Measurements from ENCODE around the gene WDR43. TPM values are rescaled to one million over a fixed set of nuclear protein-coding genes. Genes with fewer than 3 reads are reported as not detected.
A peak's percentile ranks its signal among the peaks of the same experiment; 100 is the strongest.

The WDR43 gene
- total RNA-seq, 2 donors from 2014 or later: 15.3 to 21.8 TPM

DNA sequence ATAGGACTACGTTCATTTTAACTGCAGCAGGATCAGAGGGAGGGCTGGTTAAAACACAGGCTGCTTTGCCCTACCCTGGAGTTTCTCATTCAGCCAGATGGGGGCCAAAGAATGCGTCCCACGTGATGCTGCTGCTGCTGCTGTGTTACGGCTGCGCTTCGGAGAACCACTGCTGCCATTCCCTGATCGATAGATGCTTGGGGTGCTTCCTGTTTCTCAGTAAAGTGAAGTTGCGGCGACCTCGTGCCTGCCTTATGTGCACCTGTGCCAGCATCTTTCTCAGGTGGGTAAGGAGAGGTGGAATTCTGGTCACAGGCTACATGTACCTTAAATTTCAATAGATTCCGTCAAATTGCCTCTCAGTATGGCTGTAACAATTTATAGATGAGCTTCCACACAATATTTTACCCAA lies 62.0 kb downstream of the WDR43 start:
- Histone ChIP-seq H3K9me3 (no peaks in the 10 kb centered on the region), H3K27me3 (no peaks in the 10 kb centered on the region), H3K4me3 (no peak overlapping the region), H3K4me1 (peaks cover 4% of the 10 kb centered on the region), H3K36me3 (replicated peaks in 1 of 2; ENCODE audit: insufficient read depth in 1 of 2, low read depth in 2 of 2) (no peaks in the 10 kb centered on the region), H3K27ac (no peak overlapping the region)
- intact Hi-C loops (cut with DNase I): loop anchor here (5.0 kb wide), 1 partner anchor 241 kb away; no protein-coding TSS in a partner anchor
- TF ChIP-seq, protein P1, sequence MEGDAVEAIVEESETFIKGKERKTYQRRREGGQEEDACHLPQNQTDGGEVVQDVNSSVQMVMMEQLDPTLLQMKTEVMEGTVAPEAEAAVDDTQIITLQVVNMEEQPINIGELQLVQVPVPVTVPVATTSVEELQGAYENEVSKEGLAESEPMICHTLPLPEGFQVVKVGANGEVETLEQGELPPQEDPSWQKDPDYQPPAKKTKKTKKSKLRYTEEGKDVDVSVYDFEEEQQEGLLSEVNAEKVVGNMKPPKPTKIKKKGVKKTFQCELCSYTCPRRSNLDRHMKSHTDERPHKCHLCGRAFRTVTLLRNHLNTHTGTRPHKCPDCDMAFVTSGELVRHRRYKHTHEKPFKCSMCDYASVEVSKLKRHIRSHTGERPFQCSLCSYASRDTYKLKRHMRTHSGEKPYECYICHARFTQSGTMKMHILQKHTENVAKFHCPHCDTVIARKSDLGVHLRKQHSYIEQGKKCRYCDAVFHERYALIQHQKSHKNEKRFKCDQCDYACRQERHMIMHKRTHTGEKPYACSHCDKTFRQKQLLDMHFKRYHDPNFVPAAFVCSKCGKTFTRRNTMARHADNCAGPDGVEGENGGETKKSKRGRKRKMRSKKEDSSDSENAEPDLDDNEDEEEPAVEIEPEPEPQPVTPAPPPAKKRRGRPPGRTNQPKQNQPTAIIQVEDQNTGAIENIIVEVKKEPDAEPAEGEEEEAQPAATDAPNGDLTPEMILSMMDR (IDR thresholded peaks at IDR 0.05): peak in 3 of 7 experiments; percentile 10 to 22 (median 11)
- no peak for TF ChIP-seq POLR2A (IDR thresholded peaks at IDR 0.05)
- DNase-seq (peak in 3 of 4 donors; percentile 21 to 39 (median 25)), ATAC-seq (peak; percentile 41)
- 10 to 22% methylated on average over 11 of the region's 11 CpGs for WGBS, 2 donors

DNA sequence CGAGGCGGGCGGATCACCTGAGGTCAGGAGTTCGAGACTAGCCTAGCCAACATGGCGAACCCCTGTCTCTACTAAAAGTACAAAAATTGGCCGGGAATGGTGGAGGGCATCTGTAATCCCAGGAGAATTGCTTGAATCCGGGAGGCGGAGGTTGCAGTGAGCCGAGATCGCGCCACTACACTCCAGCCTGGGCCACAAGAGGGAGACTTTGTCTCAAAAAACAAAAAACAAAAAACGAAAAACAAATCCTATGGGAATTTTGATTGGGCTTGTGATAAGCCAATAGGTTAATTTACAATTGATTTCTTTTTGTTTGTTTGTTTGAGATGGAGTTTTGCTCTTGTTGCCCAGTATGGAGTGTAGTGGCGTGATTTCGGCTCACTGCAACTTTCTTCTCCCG lies 62.4 kb downstream of the WDR43 start:
- Histone ChIP-seq H3K36me3 (replicated peaks in 1 of 2; ENCODE audit: insufficient read depth in 1 of 2, low read depth in 2 of 2) (no peaks in the 10 kb centered on the region), H3K4me3 (no peak overlapping the region), H3K27me3 (no peaks in the 10 kb centered on the region), H3K4me1 (peaks cover 4% of the 10 kb centered on the region), H3K27ac (no peak overlapping the region), H3K9me3 (no peaks in the 10 kb centered on the region)
- 46 to 69% methylated on average over 13 to 15 of the region's 15 CpGs for WGBS, 2 donors
- peak in 1 of 4 donors; percentile 29 for DNase-seq
- no peak for ATAC-seq
- intact Hi-C loops (cut with DNase I): loop anchor here (5.0 kb wide), 1 partner anchor 240 kb away; no protein-coding TSS in a partner anchor
- TF ChIP-seq, protein P1 (IDR thresholded peaks at IDR 0.05): peak in 3 of 7 experiments; percentile 7 to 68 (median 46)
- TF ChIP-seq POLR2A (IDR thresholded peaks at IDR 0.05): no peak

DNA sequence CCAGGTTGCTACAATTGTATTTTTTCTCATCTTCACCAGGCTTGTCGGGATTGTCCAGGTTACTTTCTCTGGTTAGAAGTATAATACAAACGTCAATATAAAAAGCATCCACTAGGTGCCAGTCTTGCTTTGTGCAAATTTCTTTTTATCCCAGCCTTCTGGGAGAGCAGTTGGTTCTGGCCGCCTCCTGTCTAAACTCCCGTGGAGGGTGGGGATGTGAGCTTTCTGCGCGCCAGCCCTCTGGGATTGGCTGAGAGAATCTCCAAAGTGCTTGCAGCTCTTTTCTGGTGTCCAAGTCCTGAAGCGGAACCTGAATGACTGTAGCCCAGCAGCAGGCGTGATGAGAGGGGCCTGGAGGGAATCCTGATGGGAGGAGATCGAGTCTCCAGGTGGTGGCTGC lies 64.2 kb downstream of the WDR43 start:
- ATAC-seq: peak; percentile 76
- no peaks in the 10 kb centered on the region for H3K36me3 ChIP-seq (replicated peaks in 1 of 2; ENCODE audit: insufficient read depth in 1 of 2, low read depth in 2 of 2)
- H3K9me3 ChIP-seq: no peaks in the 10 kb centered on the region
- no peaks in the 10 kb centered on the region for H3K27me3 ChIP-seq
- no peak overlapping the region for H3K4me3 ChIP-seq
- DNase-seq: peak; percentile 41 to 64 (median 46)
- intact Hi-C loops (cut with DNase I): loop anchor here (5.0 kb wide), 1 partner anchor 239 kb away; no protein-coding TSS in a partner anchor
- WGBS, 2 donors: 0 to 26% methylated on average over 5 to 9 of the region's 9 CpGs
- no peak overlapping the region for H3K27ac ChIP-seq
- no peak for TF ChIP-seq POLR2A (IDR thresholded peaks at IDR 0.05)
- TF ChIP-seq, protein P1 (IDR thresholded peaks at IDR 0.05): peak; percentile 52 to 86 (median 73)
- H3K4me1 ChIP-seq: peaks cover 4% of the 10 kb centered on the region

DNA sequence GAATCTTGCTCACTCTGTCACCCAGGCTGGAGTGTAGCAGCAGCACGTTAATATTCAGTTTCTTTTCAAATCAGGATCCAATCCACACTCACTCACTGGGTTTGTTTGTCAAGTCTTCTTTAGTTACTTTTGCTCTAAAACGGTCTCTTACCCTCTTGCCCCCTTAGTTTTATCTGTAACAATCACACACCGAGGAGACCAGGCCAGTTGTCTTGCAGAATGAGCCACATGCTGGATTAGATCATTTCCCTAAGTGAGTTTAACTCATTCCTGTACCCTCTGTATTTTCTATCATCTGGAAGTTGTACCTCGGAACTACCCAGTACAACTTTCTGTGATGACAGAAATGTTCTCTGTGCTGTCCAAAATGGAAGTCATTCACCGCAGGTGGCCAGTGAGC lies 65.9 kb downstream of the WDR43 start:
- ATAC-seq (no peak), DNase-seq (no peak)
- no peaks in the 10 kb centered on the region for H3K27me3 ChIP-seq
- no peaks in the 10 kb centered on the region for H3K9me3 ChIP-seq
- no peak for TF ChIP-seq POLR2A (IDR thresholded peaks at IDR 0.05)
- TF ChIP-seq, protein P1 (IDR thresholded peaks at IDR 0.05): no peak
- no peak overlapping the region for H3K27ac ChIP-seq
- no peaks in the 10 kb centered on the region for H3K36me3 ChIP-seq (replicated peaks in 1 of 2; ENCODE audit: insufficient read depth in 1 of 2, low read depth in 2 of 2)
- intact Hi-C loops (cut with DNase I): no loop called here
- 42 to 48% methylated on average over 5 of the region's 5 CpGs for WGBS, 2 donors
- peaks cover 4% of the 10 kb centered on the region for H3K4me1 ChIP-seq
- H3K4me3 ChIP-seq: no peak overlapping the region

DNA sequence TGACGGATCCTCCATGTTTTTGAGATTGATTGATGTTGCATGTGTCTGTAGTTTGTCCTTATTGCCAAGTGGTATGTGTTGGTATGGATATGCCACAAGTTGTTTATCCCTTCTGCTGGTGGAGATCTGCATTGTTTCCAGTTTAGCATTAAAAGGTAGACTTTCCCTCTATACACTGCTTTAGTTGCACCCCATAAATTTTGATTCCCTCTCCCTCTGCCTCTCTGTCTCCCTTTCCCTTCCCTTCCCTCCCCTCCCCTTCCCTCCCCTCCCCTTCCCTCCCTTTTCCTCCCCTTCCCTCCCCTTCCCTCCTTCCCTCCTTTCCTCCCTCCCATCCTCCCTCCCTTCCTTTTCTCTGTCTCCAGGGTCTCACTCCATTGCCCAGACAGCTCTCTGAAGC lies 68.0 kb downstream of the WDR43 start:
- 92 to 94% methylated on average over 1 of the region's 1 CpG for WGBS, 2 donors
- no peaks in the 10 kb centered on the region for H3K27me3 ChIP-seq
- no peak overlapping the region for H3K27ac ChIP-seq
- no peaks in the 10 kb centered on the region for H3K9me3 ChIP-seq
- no peak for TF ChIP-seq POLR2A (IDR thresholded peaks at IDR 0.05)
- TF ChIP-seq, protein P1 (IDR thresholded peaks at IDR 0.05): no peak
- intact Hi-C loops (cut with DNase I): no loop called here
- no peak for DNase-seq
- no peak overlapping the region for H3K4me3 ChIP-seq
- ATAC-seq: no peak
- H3K4me1 ChIP-seq: no peaks in the 10 kb centered on the region
- H3K36me3 ChIP-seq (replicated peaks in 1 of 2; ENCODE audit: insufficient read depth in 1 of 2, low read depth in 2 of 2): no peaks in the 10 kb centered on the region
